Activated CD4-positive, alpha-beta memory T cell treated with anti-CD3 and anti-CD28 coated beads, Interleukin-2, amount 10 ng/mL, durations not matched to agents 7 days and 5 days (primary cell): ENCODE results near the gene TMPRSS9. TPM values are rescaled to one million over a fixed set of nuclear protein-coding genes. Genes with fewer than 3 reads are reported as not detected.
A peak's percentile ranks its signal among the peaks of the same experiment; 100 is the strongest.
"Not testable (repeated sequence)": the region's sequence is repeated elsewhere in the genome, so short reads cannot be mapped to it uniquely, and the experiment has no call there.

Experiments
- CTCF ChIA-PET: fragments of 350-600 bp; sonication (Branson Sonifier 250); formaldehyde crosslinking; loops from one replicate; lab custom pipeline; 2021; ENCODE audit warnings: antibody characterized with exemption, inconsistent platforms; lab: Charles Lee
- POLR2A ChIA-PET: fragments of 350-600 bp; sonication (Branson Sonifier 250); formaldehyde crosslinking; loops from one replicate; lab custom pipeline; 2021; ENCODE audit warnings: antibody characterized with exemption; lab: Charles Lee
- DNase-seq: peaks from one replicate; pipeline ENCODE4 v3.0.0-alpha.2; 2020
- H3K27ac Mint-ChIP-seq: one replicate; pipeline ENCODE4 v1.8.0; 2021; ENCODE audit warnings: mild to moderate bottlenecking, mixed read lengths
- H3K27me3 Mint-ChIP-seq: one replicate; pipeline ENCODE4 v1.8.0; 2021; ENCODE audit warnings: mixed read lengths
- H3K36me3 Mint-ChIP-seq: one replicate; pipeline ENCODE4 v1.8.0; 2021; ENCODE audit warnings: low read depth, mixed read lengths
- H3K4me1 Mint-ChIP-seq: one replicate; pipeline ENCODE4 v1.8.0; 2021; ENCODE audit warnings: mixed read lengths
- H3K4me3 Mint-ChIP-seq: one replicate; pipeline ENCODE4 v1.8.0; 2021; ENCODE audit warnings: mild to moderate bottlenecking, mixed read lengths
- H3K9me3 Mint-ChIP-seq: one replicate; pipeline ENCODE4 v1.8.0; 2021; ENCODE audit warnings: mixed read lengths
- total RNA-seq, 2 experiments: library from RNA; stranded (reverse); gene quantifications; one replicate each; pipeline ENCODE4 v1.2.3, GENCODE V29; 2021

Gene TMPRSS9
- total RNA-seq, 2 experiments from 2014 or later, result not detected

GRCh38 chr19:2462635-2463421, 102.8 kb downstream of the TMPRSS9 start:
- Mint-ChIP-seq H3K9me3 (no peaks in the 10 kb centered on the region), H3K4me3 (peak overlapping the region; percentile 95), H3K27ac (no peak overlapping the region), H3K4me1 (peaks cover 17% of the 10 kb centered on the region), H3K36me3 (peaks cover 3% of the 10 kb centered on the region), H3K27me3 (no peaks in the 10 kb centered on the region)
- ChIA-PET POLR2A (interaction anchor here (0.8 to 6.7 kb wide), 9 partner anchors 8 to 158 kb away, joined by 3 to 57 read pairs (median 4); partner anchors contain the start of gene GADD45B), CTCF (interaction anchor here (0.9 to 3.8 kb wide), 7 partner anchors 81 to 174 kb away, joined by 3 to 16 read pairs (median 3); no protein-coding TSS in a partner anchor)
- no peak for DNase-seq

GRCh38 chr19:2463694-2464093, 103.6 kb downstream of the TMPRSS9 start:
- H3K27ac Mint-ChIP-seq, H3K36me3 Mint-ChIP-seq, H3K9me3 Mint-ChIP-seq, DNase-seq, H3K27me3 Mint-ChIP-seq: not testable (repeated sequence)
- Mint-ChIP-seq H3K4me3 (peak overlapping the region; percentile 39), H3K4me1 (peaks cover 19% of the 10 kb centered on the region)
- POLR2A ChIA-PET, result interaction anchor here (6.7 kb wide), 1 partner anchor 13 kb away, joined by 57 read pairs; the partner anchor contains the start of gene GADD45B
- CTCF ChIA-PET, result interaction anchor here (0.9 to 3.8 kb wide), 3 partner anchors 147 to 173 kb away, joined by 3 to 16 read pairs (median 3); no protein-coding TSS in a partner anchor

DNA sequence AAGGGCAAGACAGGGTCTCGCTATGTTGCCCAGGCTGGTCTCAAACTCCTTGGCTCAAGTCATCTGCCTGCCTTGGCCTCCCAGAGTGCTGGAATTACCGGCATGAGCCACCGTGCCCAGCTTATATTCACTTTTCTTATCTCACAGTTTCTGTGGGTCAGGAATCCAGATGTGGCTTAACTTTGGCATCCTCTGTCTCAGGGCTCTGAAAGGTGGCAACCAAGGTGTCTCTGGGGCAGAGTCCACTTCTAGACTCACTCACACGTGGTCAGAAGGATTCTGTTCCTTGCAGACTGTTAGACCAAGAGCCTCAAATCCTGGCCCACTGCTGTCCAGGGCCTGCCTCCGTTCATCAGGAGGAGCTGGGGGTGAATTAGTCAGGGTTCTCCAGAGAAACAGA, 104.3 kb downstream of the TMPRSS9 start:
- Mint-ChIP-seq H3K9me3 (no peaks in the 10 kb centered on the region), H3K4me1 (peaks cover 25% of the 10 kb centered on the region), H3K4me3 (no peak overlapping the region), H3K36me3 (peaks cover 3% of the 10 kb centered on the region), H3K27ac (no peak overlapping the region), H3K27me3 (no peaks in the 10 kb centered on the region)
- ChIA-PET POLR2A (interaction anchor here (6.7 kb wide), 1 partner anchor 13 kb away, joined by 57 read pairs; the partner anchor contains the start of gene GADD45B), CTCF (interaction anchor here (1.0 to 1.5 kb wide), 2 partner anchors 147 to 173 kb away, joined by 3 read pairs; no protein-coding TSS in a partner anchor)
- DNase-seq, result no peak

DNA sequence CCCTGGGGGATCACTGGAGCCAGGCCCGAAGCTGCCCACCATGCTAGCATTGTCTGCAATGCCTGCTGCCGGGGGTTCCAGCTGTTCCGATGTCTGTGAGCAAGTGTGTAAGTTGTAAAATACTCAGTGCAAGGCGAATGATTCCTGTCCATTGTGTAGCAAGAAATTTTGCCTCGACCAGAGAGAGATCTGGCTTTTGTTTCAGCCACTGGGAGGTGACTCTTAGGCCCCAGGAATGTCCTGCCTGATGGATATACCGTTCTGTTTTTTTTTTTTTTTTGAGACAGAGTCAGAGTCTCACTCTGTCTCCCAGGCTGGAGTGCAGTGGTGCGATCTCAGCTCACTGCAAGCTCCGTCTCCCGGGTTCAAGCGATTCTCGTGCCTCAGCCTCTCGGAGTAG, 108.5 kb downstream of the TMPRSS9 start:
- no peak overlapping the region for H3K27ac Mint-ChIP-seq
- H3K4me1 Mint-ChIP-seq, result peaks cover 13% of the 10 kb centered on the region
- H3K4me3 Mint-ChIP-seq, result no peak overlapping the region
- ChIA-PET CTCF (interaction anchor here (1.8 to 6.9 kb wide), 2 partner anchors 144 to 150 kb away, joined by 6 to 82 read pairs; no protein-coding TSS in a partner anchor), POLR2A (interaction anchor here (0.7 kb wide), 1 partner anchor 165 kb away, joined by 3 read pairs; no protein-coding TSS in a partner anchor)
- H3K36me3 Mint-ChIP-seq, result no peaks in the 10 kb centered on the region
- H3K9me3 Mint-ChIP-seq, result no peaks in the 10 kb centered on the region
- DNase-seq, result no peak
- H3K27me3 Mint-ChIP-seq, result peaks cover 3% of the 10 kb centered on the region

DNA sequence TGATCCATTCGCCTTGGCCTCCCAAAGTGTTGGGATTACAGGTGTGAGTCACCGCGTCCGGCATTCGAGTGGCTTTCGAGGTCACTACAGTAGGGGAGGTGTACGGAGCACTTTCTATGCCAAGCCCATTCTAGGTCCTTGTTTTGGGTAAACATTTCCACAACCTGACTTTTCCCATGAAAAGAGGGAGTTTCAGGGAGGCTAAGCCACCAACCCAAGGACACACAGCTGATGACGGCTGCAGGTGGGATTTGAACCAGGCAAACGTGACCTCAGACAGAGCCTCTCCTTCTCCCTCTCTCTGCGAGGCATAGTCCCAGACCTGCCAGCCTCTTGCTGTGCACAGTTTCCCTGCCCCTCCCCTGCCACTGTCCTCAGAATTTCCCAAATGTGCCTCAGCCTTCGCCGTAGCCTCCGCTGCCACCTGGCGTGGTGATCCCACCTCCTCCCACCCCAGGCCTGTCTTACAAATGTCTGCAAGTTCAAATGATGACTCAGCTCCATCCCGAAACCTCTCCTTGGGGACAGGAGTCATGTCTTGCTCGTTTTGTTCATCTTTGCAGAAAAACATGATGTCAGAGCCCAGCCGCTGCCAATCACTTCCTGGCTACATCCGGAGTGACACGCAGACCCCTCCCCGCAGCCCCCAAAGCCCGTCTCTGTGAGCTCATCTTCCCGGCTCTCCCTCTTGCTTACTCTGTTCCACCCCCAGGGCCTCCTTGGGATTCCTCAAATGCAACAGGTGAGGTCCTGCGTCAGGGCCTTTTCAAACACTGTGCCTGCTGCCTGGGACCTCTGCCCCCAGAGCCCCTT, 109.2 kb downstream of the TMPRSS9 start:
- Mint-ChIP-seq H3K4me3 (no peak overlapping the region), H3K9me3 (no peaks in the 10 kb centered on the region), H3K27ac (no peak overlapping the region), H3K36me3 (no peaks in the 10 kb centered on the region), H3K27me3 (peaks cover 3% of the 10 kb centered on the region), H3K4me1 (peaks cover 16% of the 10 kb centered on the region)
- peak; percentile 40 for DNase-seq
- POLR2A ChIA-PET, result interaction anchor here (1.0 kb wide), 1 partner anchor 142 kb away, joined by 4 read pairs; no protein-coding TSS in a partner anchor
- CTCF ChIA-PET, result interaction anchor here (0.9 to 6.9 kb wide), 3 partner anchors 130 to 149 kb away, joined by 3 to 82 read pairs (median 6); no protein-coding TSS in a partner anchor

GRCh38 chr19:2469915-2470200, 109.8 kb downstream of the TMPRSS9 start:
- not testable (repeated sequence) for H3K36me3 Mint-ChIP-seq, H3K9me3 Mint-ChIP-seq, H3K27ac Mint-ChIP-seq, H3K4me3 Mint-ChIP-seq, DNase-seq, H3K27me3 Mint-ChIP-seq
- CTCF ChIA-PET, result interaction anchor here (0.6 to 6.9 kb wide), 4 partner anchors 129 to 191 kb away, joined by 3 to 82 read pairs (median 3); no protein-coding TSS in a partner anchor
- POLR2A ChIA-PET, result interaction anchor here (0.6 to 1.0 kb wide), 2 partner anchors 141 to 152 kb away, joined by 3 to 4 read pairs; no protein-coding TSS in a partner anchor
- H3K4me1 Mint-ChIP-seq, result peaks cover 16% of the 10 kb centered on the region

- peak overlapping the region; percentile 76 for H3K4me3 Mint-ChIP-seq
- peaks cover 3% of the 10 kb centered on the region for H3K27me3 Mint-ChIP-seq
- no peak overlapping the region for H3K27ac Mint-ChIP-seq
- no peaks in the 10 kb centered on the region for H3K9me3 Mint-ChIP-seq
- ChIA-PET POLR2A (interaction anchor here (0.7 to 7.1 kb wide), 10 partner anchors 11 to 163 kb away, joined by 5 to 220 read pairs (median 38); partner anchors contain the start of gene TIMM13), CTCF (interaction anchor here (0.6 to 6.9 kb wide), 13 partner anchors 17 to 319 kb away, joined by 3 to 130 read pairs (median 6); partner anchors contain the start of gene LMNB2)
- peaks cover 19% of the 10 kb centered on the region for H3K4me1 Mint-ChIP-seq
- DNase-seq, result peak; percentile 88
- H3K36me3 Mint-ChIP-seq, result peaks cover 27% of the 10 kb centered on the region
These were observed 114.4 kb downstream of the TMPRSS9 start for GRCh38 chr19:2474232-2475017.

DNA sequence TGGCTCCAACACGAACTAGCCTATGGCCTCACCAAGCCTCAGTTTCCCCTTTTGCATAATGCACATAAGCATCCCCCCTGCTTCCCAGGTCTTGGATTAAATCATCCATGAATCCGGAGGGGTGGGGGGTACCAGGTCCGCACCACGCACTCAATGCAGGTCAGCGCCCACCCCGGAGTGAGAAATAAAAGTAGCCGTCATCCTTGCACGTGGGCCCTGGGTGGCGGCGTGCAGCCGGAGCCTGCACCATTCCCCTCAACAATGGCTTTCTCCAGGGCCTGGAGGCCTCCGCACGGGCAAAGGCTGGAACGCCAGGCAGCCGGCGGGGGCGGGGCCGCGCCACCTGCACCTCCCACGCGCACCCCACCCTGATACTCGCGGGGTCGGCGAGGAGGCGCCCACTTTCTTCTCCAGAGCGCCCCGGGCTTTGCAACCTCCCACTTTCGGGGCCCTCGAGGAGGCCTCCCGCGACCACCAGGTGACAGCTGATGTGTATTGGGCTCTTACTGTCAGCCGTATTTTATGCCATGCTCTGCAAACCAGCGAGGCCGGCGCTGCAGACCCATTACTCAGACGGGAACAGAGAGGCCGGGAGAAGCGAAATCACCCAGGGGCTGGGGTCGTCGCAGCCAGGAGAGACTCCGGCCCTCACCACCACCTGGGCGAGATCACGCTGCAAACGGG, 115.1 kb downstream of the TMPRSS9 start:
- DNase-seq, result peak; percentile 64
- H3K27me3 Mint-ChIP-seq, result peaks cover 3% of the 10 kb centered on the region
- CTCF ChIA-PET, result interaction anchor here (0.6 to 4.2 kb wide), 22 partner anchors 17 to 320 kb away, joined by 3 to 130 read pairs (median 6); partner anchors contain the start of gene LMNB2
- peaks cover 21% of the 10 kb centered on the region for H3K4me1 Mint-ChIP-seq
- H3K27ac Mint-ChIP-seq, result peak overlapping the region; percentile 64
- peaks cover 27% of the 10 kb centered on the region for H3K36me3 Mint-ChIP-seq
- POLR2A ChIA-PET, result interaction anchor here (0.6 to 7.1 kb wide), 40 partner anchors 10 to 443 kb away, joined by 3 to 220 read pairs (median 10); partner anchors contain the start of genes LMNB2, LSM7, PLEKHJ1 and SPPL2B
- peak overlapping the region; percentile 76 for H3K4me3 Mint-ChIP-seq
- H3K9me3 Mint-ChIP-seq, result no peaks in the 10 kb centered on the region

Other genes with a start within 250 kb of the TMPRSS9 start
- 100 to 1,000 TPM; 104 to 105 TPM for gene AP3D1, start 208.7 kb upstream of the TMPRSS9 start, total RNA-seq
- 10 to 100 TPM; 55.7 to 57.1 TPM for gene DOT1L, start 196.3 kb upstream of the TMPRSS9 start, total RNA-seq
- 10 to 100 TPM; 58.3 to 60.4 TPM for gene PLEKHJ1, start 123.9 kb upstream of the TMPRSS9 start, total RNA-seq
- 100 to 1,000 TPM; 137 to 145 TPM for gene SF3A2, start 123.4 kb upstream of the TMPRSS9 start, total RNA-seq
- gene AMH, start 110.9 kb upstream of the TMPRSS9 start, total RNA-seq, result 1 to 10 TPM; 4.6 to 7.6 TPM
- gene JSRP1, start 103.8 kb upstream of the TMPRSS9 start, total RNA-seq, result 1 to 10 TPM in 1 of 2 experiments, under 1 TPM in 1; 0.73 to 1.3 TPM
- under 1 TPM; 0.70 to 0.88 TPM for gene PEAK3, start 78.1 kb upstream of the TMPRSS9 start, total RNA-seq
- gene LINGO3, start 52.1 kb upstream of the TMPRSS9 start, total RNA-seq, result under 1 TPM; 0.40 to 0.63 TPM
- 100 to 1,000 TPM; 110 to 115 TPM for gene LSM7, start 31.7 kb upstream of the TMPRSS9 start, total RNA-seq
- gene SPPL2B, start 31.6 kb upstream of the TMPRSS9 start, total RNA-seq, result 10 to 100 TPM; 58.9 to 68.2 TPM
- 10 to 100 TPM; 44.5 to 47.4 TPM for gene TIMM13, start 67.3 kb downstream of the TMPRSS9 start, total RNA-seq
- gene LMNB2, start 96.7 kb downstream of the TMPRSS9 start, total RNA-seq, result 10 to 100 TPM; 92.9 to 96.6 TPM
- gene GADD45B, start 115.9 kb downstream of the TMPRSS9 start, total RNA-seq, result 10 to 100 TPM; 52.2 to 54.3 TPM